ENCODE results near the gene FAM98B. TPM values are rescaled to one million over a fixed set of nuclear protein-coding genes. Genes with fewer than 3 reads are reported as not detected.

Gene FAM98B
- 10.4 and 16.0 TPM in 2 replicates for total RNA-seq

GRCh38 chr15:38453971-38454695 is at the start of gene FAM98B:
Gene FAM98B (plus strand): TSS chr15:38454127. CDS start chr15:38454162, 35 bp downstream.

Other genes starting within 250 kb of the FAM98B start
- 19.6 and 23.1 TPM in 2 replicates for gene SPRED1, start 201.3 kb upstream of the FAM98B start, total RNA-seq
- gene RASGRP1, start 110.7 kb downstream of the FAM98B start, total RNA-seq = under 0.01 and 0.15 TPM in 2 replicates

Measured in epithelial cell of umbilical artery (primary cell).